GM18519 (cell line): Measurements from ENCODE around the gene TBC1D22A.

Experiments used
- ATAC-seq: cut with Tn5 transposase; IDR thresholded peaks from one replicate; pipeline ENCODE4 v1.9.1; 2021; ENCODE audit warnings: mild to moderate bottlenecking, moderate library complexity; ENCODE audit not compliant: unreplicated experiment, low FRiP score

The TBC1D22A gene

GRCh38 chr22:47196881-47197772 is 434.7 kb downstream of the TBC1D22A start:
- ATAC-seq: no peak

GRCh38 chr22:47197773-47198500 is 435.5 kb downstream of the TBC1D22A start:
- ATAC-seq: no peak

DNA sequence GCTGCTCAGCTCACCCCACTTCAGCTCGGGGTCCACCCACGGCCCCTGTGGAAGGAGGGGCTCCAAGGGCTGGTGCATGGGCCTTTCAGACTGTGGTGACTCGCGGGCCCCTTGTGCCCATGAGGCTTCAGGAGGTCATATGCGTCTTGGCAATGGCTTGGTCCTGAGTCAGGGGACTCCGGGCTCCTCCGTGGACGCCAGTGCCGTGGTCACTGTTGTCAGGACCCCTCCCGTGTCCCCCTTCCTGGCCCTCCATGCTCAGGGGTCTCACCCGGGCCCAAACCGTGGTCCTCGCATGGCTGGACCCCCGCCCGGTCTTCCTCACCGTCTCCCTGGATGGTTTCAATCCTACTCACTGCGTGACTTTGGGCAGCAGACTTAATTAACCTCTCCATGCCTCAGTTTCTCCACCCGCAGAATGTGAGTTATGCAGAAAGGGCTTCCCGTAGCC is 436.4 kb downstream of the TBC1D22A start:
- no peak for ATAC-seq

GRCh38 chr22:47199261-47199978 is 437.0 kb downstream of the TBC1D22A start:
- no peak for ATAC-seq

DNA sequence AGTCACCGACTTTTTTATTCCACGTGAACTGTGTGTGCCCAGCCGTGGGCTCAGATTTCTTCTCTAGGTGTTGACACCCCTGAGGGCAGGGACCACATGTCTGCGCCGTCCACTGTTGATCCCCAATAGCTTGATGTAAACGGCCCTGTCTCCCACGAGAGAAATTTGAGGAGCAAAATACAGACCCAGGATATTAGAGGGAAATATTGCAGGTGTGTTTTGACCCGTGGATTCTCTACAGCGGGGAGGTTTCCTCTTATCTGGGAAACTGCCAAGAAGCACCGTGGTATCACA is 437.5 kb downstream of the TBC1D22A start:
- ATAC-seq: no peak

DNA sequence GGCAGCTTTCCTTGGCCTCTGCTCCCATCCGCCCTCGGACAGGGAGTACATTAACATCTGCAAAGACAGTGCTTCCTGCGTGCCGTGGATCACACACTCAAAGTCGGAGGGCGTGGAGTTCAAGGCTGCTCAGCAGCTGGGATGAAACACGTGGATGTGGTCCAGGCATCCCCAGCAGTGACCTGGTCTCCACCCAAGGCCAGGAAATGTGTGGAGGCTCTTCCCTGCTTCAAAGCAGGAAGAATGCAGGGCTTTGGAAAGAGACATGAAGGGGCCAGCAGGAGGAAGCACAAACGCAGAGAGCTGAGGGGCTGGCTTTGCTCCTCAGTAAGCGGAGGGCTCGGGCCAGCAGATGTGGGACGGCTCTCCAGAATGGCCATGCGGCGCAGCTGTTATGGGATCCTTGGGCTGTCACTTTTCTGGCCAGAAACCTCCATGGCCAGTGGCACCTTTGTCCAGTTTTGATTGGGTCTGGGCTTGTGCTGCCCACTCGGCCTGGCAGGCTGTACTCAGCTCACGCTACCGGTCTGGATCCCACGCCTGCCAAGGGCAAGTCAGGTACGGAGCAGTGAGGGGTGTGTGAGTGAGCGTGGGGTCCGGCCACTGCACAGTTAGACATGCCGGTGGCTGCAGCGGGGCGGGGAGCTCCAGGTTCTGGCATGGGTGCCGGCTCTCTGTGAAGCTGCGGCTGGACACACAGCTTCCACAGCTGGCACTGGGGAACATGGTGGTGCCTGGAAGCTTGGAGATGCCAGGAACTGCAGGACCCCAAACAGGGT is 438.0 kb downstream of the TBC1D22A start:
- ATAC-seq: no peak

DNA sequence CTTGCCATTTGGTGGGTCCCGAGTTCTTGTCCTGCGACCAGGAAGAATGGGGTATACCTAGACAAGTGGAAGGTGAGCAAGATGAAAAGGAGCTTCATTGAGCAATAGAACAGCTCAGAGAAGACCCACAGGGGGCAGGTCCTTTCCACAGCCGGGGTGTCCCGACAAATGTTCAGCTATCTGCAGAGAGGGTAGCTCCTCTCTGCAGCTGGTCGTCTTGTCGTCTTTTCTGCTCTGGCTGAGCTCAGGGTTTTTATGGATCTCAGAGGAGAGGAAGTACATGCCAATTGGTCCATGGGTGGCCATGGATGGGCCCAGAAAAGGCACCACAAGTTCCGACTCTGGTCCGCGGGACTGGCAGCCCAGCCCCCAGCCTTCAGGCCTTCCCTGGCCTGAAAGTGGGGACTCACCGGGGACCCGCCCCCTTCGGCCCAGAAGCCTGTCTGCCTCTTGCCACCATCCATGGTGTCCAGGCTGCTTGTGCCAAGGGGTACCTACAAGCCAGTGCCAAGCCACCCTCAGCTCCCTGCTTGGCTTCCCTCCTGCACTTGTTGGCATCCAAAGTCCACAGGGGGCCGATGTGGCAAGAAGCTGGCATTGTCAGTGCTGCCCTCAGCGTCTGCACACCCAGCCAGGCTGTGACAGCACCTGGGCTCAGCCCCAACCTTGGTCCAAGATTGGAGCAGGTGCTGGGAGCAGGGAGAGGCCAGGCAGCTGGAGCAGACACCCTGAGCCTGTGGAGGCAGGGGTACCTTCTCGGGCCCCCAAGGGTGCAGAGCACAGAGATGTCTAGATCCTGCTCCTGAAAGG is 438.9 kb downstream of the TBC1D22A start:
- ATAC-seq: no peak

GRCh38 chr22:47201996-47202818 is 439.8 kb downstream of the TBC1D22A start:
- ATAC-seq: no peak

- ATAC-seq: no peak
These were observed 440.5 kb downstream of the TBC1D22A start for GRCh38 chr22:47202819-47203553.

- ATAC-seq: no peak
These were observed 441.1 kb downstream of the TBC1D22A start for GRCh38 chr22:47203554-47203991.

GRCh38 chr22:47204002-47204979 is 441.8 kb downstream of the TBC1D22A start:
- no peak for ATAC-seq

GRCh38 chr22:47205081-47205491 is 442.6 kb downstream of the TBC1D22A start:
- ATAC-seq: no peak

GRCh38 chr22:47205554-47205953 is 443.1 kb downstream of the TBC1D22A start:
- no peak for ATAC-seq

- no peak for ATAC-seq
These were observed 443.7 kb downstream of the TBC1D22A start for GRCh38 chr22:47206164-47206563.

GRCh38 chr22:47206666-47207218 is 444.3 kb downstream of the TBC1D22A start:
- ATAC-seq: no peak

DNA sequence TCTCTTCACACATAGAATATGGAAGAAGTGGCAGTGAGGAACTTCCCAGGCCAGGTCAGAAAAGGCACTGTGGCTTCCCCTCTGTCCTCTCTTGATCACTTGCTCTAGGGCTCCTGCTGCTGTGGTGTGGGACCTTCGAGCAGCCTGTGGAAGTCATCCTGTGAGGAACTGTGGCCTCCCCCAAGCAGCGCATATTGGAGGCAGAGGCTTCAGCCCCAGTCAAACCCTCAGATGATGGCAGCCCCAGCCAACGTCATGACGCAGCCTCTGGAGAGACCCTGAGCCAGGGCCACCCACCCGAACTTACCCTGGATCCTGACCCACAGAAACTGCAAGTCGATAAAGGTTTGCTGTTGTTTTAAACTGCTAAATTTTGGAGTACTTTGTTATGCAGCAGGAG is 444.9 kb downstream of the TBC1D22A start:
- ATAC-seq: no peak
